HG02759 (cell line): Measurements from ENCODE around the gene NTSR1.

Source experiments
- ATAC-seq: cut with Tn5 transposase; IDR thresholded peaks from one replicate; pipeline ENCODE4 v1.9.1; 2021; ENCODE audit warnings: mild to moderate bottlenecking, moderate library complexity; ENCODE audit not compliant: unreplicated experiment

Gene NTSR1

DNA sequence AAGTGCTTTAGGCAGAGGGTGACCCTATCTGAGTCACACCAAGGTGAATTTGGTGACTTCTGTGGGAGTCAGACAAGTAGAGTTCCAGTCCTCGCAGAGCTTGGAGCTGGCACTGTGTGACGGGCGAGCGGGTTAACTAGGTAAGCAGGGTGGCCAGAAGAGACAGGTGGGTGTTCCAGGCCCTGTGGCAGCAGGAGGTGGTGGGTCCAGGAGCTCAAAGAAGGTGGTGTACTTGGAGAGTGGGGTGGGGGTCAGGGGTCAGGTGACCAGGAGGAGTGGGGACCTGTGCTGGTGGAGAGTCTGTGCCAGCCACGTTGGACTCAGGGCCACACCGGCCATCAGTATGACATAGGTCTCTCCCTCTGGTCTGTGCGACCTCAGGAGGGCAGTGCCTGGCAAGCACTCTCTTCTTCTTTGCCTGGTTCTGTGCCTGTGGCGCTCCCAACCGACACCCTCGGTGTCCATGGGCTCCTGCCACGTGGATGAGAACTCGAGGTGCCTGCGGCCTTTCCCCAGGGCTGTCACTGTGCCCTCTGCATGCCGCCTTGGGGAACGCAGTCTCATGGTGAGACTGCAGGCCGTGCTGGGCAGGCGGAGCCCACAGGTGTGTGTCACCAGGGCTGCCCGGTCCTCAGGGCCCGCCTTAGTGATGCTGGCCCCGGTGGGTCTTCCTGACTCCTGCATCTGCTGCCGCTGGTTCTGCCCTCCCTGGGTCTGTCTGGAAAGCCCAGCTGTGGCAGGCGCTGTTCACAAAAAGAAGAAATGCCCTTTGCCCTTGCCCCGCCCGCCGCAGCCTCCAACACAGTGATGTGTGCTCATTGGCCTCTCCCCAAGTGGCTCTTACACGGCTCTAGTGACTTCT is 89.3 kb downstream of the NTSR1 start:
- ATAC-seq = no peak

GRCh38 chr20:62799036-62799435 is 90.4 kb downstream of the NTSR1 start:
- ATAC-seq = no peak

- no peak for ATAC-seq
These were observed 90.8 kb downstream of the NTSR1 start for GRCh38 chr20:62799459-62799858.

DNA sequence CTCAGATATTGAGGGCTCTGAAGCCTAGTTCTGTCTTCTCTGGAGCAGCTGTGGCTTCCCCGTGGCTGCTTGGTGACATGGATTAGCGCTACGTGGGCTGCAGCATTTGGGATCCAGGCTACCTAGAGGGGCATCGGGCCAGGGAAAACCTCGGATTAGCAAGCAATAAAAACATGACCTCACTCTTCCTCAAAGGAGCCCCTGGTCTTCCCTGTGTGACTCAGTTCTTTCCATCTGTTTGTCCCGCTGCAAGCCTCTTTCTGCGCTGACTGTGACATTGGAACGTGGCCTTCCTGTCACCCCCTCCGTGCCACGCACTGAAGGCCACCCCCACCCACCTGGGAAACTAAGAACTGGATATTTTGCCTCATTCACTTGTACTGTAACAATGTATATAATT is 91.2 kb downstream of the NTSR1 start:
- ATAC-seq = no peak

DNA sequence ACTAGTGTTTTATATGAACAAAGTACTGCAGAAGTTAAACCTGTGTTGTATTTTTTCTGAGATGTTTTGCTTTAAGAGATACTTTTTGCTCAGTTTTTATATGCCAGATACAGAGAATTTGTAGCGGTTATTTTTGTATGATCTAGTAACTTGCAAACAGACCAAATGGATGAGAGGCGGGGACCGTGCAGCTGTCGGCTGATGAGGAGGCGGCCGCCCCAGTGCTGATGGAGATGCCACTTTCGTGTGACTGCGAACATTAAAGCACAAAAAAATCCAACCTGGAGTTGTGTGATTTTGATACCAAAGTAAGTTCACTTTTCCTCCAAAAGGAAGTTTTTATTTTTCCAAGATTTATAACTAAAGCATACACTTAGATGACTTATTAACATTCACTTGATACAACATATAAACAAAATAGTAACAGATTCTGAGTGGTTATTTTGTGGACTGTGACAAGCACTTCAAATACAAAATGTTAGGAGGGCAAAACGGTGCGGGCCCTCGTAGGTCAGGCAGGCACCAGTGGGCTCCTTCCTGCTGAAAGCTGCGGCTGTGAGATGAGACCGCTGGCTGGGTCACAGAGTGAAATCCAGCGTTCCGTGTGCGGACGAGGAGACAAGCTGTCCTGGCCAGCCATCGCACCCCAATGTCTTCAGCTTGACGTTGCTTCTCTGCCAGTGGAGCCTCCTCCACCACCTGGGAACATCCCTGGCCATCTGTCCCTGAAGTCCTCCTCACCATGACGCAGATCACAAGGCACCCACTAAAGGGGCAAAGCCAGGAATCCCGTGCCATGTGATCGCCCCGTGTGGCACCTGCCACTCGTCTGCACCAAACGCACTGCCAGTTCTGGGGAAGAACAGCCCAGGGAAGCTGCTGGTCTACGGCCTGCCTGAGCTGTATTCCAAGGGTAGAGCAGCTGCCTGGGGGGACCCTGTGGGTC is 92.0 kb downstream of the NTSR1 start:
- no peak for ATAC-seq

DNA sequence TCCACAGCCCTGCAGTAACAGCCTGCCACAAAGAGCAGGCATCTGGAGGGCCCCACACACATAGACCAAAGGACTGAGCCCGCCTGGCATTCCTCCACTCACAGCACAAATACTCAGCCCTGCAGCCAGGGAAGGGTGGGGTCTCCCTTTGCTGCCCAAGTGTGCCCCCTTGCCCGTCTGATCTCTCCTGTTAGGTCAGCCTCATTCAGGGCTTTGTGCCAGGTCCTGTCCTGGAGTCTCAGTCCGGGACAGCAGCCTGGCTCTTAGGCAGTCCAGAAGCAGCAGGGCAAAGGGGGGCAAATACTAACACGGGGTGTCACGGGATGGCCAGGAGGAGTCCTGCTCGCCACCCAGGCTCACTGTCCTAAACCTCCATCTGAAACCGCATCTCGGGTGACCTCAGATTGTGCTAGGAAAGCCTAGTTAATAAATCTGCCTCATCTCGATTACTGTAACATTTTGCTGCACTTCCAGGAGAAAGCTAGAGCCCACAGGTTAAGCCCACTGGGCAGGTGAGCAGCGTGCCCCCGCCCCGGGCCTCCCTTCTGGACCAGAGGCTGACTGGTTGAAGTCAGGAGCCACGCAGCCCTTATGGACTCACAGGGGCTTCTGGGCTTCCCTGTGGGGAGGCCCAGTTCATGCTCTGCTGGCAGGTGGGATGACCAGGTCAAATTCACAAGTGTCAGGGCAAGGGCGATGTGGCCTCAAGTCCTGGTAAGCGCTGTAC is 92.8 kb downstream of the NTSR1 start:
- no peak for ATAC-seq

DNA sequence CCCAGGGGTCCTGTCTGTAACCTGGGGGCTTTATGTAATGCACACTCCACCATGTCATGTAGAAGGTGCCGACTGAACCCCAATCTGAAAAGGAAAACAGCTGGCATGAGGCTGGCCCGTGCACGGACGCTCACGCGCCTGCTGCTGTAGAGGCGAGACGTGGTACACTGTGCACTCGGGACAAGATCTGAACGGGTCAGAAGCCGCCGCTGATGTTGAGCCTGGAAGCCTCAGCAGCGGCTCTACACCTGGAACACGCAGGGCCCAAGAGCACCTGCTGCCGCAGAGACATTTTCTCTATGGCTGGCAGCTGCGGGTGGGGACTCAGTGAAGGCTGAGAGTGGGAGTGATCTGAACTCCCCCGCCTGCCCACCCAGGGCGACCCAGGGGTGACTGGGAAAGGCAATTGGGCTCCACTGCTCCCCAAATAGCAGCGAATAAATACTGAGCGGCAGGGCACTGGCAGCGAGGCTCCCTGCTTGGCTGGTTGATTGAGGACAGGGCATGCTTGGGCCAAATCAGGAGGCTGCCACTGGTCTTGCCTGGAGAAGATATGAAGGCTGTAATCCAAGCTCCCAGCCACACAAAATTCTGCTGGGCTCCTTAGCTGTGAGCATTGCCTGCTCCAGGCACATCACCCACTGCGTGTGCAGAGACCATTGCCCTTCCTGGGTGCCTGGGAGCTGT is 93.5 kb downstream of the NTSR1 start:
- ATAC-seq = no peak

DNA sequence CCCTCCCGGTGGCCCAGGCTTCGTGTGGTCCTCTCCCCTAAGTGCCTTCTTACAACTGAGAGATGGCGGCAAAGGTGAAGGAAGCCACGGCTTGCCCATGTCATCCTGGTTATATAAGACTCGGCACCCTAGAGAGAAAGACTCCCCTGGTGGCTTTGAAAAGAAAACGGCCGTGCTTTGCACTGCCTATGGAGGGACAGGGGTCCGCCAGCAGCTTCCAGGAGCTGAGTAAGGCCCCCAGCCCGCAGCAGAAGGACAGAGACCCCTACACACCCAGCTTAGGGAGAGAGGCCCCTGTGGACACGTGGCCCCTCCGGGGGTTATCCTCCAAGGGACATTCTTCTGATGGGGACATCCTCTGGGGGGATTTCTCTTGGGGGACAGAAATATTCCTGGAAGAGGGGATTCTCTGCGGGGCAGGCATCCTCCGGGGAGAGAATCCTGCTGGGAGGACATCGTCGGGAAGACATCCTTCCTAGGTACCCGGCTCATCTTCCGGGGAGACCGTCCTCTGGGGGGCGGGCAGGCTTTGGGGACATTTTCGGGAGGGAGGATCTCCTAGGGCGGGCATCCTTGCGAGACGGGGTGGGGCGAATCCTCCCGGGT is 95.5 kb downstream of the NTSR1 start:
- peak; percentile 20 for ATAC-seq

DNA sequence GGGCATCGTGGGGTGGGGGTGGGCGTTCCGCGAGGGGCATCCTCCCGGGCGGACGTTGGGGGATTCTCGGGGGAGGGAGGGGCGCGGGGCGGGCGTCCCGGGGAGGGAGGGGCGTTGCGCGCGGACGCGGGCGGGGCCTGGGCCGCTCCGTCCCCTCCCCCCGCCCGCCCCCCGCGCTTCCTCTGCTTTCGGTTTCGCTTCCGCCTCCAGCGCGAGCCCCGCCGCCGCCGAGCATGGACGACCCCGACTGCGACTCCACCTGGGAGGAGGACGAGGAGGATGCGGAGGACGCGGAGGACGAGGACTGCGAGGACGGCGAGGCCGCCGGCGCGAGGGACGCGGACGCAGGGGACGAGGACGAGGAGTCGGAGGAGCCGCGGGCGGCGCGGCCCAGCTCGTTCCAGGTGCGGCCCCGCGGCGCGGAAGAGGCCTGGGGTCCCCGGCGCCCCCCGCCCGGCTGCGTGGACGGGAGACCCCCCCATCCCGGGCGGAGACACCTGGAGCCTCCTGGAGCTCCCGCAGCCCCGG is 96.1 kb downstream of the NTSR1 start, which contains the start of gene OGFR:
TSS of gene OGFR (plus strand) at position 209 of the 528 bp plus-strand sequence. CDS start at position 234, 25 bp downstream.
- ATAC-seq = peak; percentile 60

DNA sequence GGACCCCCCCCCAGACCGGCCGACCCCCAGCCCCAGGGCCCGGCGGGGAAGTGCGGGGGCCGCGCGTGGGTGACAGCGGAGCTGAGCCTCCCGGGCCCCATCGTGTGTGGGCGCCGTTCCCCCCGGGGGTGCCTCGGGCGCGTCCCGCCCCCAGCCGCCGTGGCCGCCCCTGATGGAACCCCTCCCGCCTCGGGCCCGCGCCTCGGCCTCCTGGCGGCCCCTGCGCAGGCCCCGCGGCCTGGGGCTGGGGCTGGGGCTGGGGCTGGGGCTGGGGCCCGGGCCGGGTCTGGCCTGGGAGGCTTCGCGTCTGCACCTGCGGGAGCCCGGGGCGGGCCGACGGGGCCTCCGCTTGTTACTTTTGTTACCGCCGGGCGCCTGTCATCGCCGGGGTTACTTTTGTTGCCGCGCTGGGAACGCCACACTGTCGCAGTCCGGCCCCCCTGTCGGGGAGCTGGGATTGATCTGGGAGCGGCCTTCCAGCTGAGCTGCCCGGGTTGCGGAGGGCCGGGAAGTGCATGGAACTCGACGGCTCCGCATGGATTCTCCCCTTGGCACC is 96.6 kb downstream of the NTSR1 start:
- peak; percentile 37 for ATAC-seq

DNA sequence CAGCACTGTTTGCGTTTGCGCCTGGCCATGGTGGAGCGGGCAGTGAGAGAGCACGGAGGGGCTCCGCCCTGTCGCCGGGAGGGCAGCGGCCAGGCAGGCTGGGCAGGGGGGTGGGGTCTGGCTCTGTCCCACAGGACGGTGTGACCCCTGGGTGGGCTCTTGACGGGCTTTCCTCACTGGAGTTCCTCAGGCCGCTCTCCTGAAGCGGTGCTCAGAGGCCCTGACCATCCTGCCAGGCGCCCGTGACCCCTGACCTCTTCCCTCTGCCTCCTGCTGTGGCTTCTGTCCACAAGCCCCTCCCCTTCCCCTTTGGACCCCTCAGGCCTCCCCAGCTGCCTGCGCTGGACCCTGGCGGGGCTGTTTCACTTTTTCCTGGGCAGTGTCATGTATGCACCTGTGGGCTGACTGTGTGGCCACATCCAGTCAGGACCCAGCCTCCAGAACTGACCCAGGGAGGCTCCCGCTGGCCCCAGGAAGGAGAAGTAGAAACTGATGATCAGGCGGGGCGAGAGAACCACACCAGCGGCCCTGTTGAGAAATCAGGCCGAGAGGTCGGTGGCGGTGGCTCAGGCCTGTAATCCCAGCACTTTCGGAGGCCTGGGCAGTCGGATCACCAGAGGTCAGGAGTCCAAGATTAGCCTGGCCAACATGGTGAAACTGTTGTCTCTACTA is 97.2 kb downstream of the NTSR1 start:
- peak; percentile 3 for ATAC-seq

- no peak for ATAC-seq
These were observed 97.9 kb downstream of the NTSR1 start for GRCh38 chr20:62806383-62807050.

DNA sequence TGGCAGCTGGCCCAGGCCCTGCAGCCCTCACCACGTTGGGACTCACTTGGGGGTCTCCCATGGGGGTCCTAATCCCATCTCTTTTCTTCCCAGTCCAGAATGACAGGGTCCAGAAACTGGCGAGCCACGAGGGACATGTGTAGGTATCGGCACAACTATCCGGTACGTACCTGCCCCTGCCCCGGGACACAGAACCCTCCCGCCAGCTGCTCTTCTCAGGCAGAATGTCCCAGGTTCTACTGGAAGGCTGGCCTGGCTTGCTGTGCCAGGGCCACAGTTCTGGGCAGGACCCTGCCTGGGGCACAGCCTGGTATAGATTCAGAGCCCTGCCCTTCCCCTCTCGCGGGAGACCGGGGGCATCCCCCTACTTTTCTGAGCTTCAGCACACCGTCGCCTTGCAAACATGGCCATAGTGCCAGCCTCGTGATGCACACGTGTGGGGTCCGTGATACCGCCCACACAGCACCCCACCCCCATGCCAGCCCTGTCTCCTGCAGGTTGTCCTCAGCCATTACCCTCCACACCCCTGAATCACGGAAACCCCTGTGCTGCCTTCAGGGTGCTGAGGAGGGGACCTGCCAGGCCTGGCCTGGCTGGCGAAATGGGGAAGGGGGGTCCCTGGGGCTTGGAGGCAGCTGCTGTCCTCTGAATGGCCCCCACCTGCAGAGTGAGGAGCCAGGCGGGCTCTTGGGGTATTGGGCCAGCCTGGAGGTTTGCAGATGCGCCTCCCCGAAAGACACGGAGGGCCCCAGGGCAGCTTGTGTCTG is 99.0 kb downstream of the NTSR1 start:
- ATAC-seq = no peak

DNA sequence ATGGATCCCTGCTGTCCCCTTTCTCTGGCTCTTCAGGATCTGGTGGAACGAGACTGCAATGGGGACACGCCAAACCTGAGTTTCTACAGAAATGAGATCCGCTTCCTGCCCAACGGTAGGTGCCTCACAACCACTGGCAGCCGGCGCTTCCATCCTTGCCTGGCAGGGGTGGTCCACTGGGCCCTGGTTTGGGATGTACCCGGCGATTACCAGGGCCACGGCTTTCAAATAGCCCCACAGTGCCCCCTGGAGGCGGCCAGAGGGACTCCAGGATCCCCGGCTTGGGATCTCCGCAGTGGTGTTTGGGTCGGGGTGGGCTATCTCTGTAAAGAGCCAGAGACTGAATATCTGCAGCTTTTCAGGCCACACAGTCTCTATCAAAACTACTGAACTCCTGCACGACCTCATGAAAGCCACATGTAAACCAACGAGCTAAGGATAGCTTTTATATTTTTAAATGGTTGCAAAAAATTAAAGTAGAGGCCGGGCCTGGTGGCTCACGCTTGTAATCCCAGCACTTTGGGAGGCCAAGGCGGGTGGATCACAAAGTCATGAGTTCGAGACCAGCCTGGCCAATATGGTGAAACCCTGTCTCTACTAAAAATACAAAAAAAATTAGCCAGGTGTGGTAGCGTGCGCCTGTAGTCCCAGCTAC is 99.7 kb downstream of the NTSR1 start:
- no peak for ATAC-seq

DNA sequence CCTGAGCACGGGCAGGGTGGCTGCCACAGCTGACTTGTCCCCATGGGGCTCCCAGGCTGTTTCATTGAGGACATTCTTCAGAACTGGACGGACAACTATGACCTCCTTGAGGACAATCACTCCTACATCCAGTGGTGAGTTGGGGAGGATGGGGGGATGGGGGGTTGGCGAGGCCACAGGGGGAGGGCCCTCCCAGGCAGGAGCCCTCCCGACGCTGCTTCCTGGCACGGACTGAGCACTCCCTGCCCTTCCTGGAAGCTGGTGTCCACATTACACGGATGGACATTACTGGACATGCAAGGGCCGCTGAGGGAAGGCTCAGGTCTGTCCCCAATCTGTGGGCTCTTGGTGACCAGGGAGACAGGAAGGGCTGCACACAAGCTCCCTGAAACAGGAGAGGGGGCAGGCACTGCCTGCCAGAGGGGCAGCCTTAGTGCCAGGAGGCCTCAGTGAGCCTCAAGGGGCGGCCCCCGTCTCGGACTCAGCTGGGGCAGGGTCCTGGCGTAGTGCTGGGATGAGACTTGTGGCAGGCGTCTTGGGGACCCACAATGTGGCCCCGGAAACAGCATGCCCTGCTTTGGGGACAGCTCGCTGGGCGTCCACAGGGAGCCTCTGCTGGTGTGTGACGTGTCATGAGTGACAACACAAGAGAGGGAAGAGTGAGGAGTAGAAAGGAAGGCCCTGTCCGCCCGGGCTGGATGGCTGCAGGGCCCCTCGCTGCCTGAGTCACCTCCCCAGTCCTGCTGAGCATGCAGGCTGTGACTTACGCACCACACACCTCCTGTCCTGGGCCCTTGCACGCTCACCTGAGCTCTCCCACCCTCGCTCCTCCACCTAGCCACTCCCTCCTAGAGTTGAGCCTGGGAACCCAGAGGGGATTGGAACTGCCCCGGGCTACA is 101.1 kb downstream of the NTSR1 start:
- no peak for ATAC-seq

DNA sequence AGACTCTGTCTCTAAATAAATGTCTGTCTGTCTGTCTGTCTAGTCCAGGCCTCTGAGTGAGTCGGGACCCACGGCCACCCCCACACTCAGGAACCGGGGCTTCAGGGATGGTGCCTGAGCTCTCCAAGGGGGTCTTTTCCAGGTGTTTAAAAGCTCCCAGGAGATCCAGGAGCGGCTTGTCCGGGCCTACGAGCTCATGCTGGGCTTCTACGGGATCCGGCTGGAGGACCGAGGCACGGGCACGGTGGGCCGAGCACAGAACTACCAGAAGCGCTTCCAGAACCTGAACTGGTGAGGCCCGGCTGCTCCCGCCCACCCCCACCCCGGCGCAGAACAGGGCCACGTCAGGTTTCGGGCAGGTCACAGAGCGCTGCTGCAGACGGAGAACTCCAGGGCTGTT is 102.7 kb downstream of the NTSR1 start:
- ATAC-seq = no peak
